Esophagus muscularis mucosa (tissue), 4 donors: Measurements from ENCODE around the gene AADACL4. TPM values are rescaled to one million over a fixed set of nuclear protein-coding genes. Genes with fewer than 3 reads are reported as not detected.

Source experiments
- DNase-seq: peaks from one replicate; pipeline ENCODE4 v3.0.0-alpha.2; 2017; ENCODE audit errors: extremely low spot score
- H3K27ac ChIP-seq, 4 donors: fragments of 200-600 bp; sonication (generic); replicated peaks in 1 of 4; 1 replicate in 3 of 4; 2 replicates in 1 of 4; pipeline ENCODE4 v1.5.1; 2016 to 2019; ENCODE audit warnings: mild to moderate bottlenecking in 1 of 4
- H3K27me3 ChIP-seq, 4 donors: fragments of 200-600 bp; sonication (generic); one replicate each; pipeline versions ENCODE4 v1.5.1 to v1.6.0; 2016 to 2019
- H3K36me3 ChIP-seq, 4 donors: fragments of 200-600 bp; sonication (generic); one replicate each; pipeline ENCODE4 v1.5.1; 2016 to 2019
- H3K4me1 ChIP-seq, 4 donors: fragments of 200-600 bp; sonication (generic); one replicate each; pipeline ENCODE4 v1.5.1; 2016 to 2019
- H3K4me3 ChIP-seq, 4 donors: fragments of 200-600 bp; sonication (generic); 1 replicate in 2 of 4; 2 replicates in 2 of 4; pipeline ENCODE4 v1.5.1; 2016 to 2019; ENCODE audit warnings: mild to moderate bottlenecking in 4 of 4, moderate library complexity in 1 of 4
- H3K9me3 ChIP-seq, 4 donors: fragments of 200-600 bp; sonication (generic); 1 replicate in 3 of 4; 2 replicates in 1 of 4; pipeline ENCODE4 v1.5.1; 2016 to 2019
- CTCF ChIP-seq, 3 experiments: fragments of 200-600 bp in 2 of 3; fragments of 450-650 bp in 1 of 3; sonication (generic) in 2 of 3; IDR thresholded peaks; one replicate each; pipeline ENCODE4 v1.5.1; 2017 to 2019; ENCODE audit warnings: antibody characterized with exemption in 3 of 3, mild to moderate bottlenecking in 2 of 3, moderate library complexity in 1 of 3
- EP300 ChIP-seq: sonication (generic); formaldehyde crosslinking; IDR thresholded peaks from one replicate; pipeline ENCODE4 v1.6.1; 2017; ENCODE audit warnings: antibody characterized with exemption
- POLR2A ChIP-seq: fragments of 450-650 bp; IDR thresholded peaks from one replicate; pipeline ENCODE4 v1.6.1; 2017; ENCODE audit warnings: antibody characterized with exemption, moderate library complexity, mild to moderate bottlenecking, low read depth
- POLR2AphosphoS5 ChIP-seq, 2 donors: sonication (generic); formaldehyde crosslinking; IDR thresholded peaks; one replicate each; pipeline ENCODE4 v1.6.1; 2017; ENCODE audit warnings: antibody characterized with exemption in 2 of 2
- WGBS: methylation state at CpG from one replicate; pipeline ENCODE4 v1.1.5; 2018; 5-methylcytosine and 5-hydroxymethylcytosine counted together
- intact Hi-C: fragments of 100-400 bp; cut with DNase I; formaldehyde crosslinking; loops from one replicate; pipeline ENCODE4 v1.15.1; 2023
- total RNA-seq, 4 donors: library from RNA; depleted of rRNA; stranded (reverse); fragments of >200 nt; gene quantifications; one replicate each; pipeline versions ENCODE4 v1.1.0 to v1.2.1, GENCODE V29; 2016

The AADACL4 gene
- total RNA-seq, 4 donors from 2014 or later: not detected

- TF ChIP-seq CTCF (IDR thresholded peaks at IDR 0.05) (no peak), EP300 (no peak), POLR2A (no peak), POLR2AphosphoS5 (IDR thresholded peaks at IDR 0.05) (no peak)
- Histone ChIP-seq H3K4me1 (no peaks in the 10 kb centered on the region), H3K9me3 (peaks cover 0 to 5% (median 0%) of the 10 kb centered on the region in 4 donors), H3K27me3 (peaks cover 0 to 19% (median 0%) of the 10 kb centered on the region in 4 donors), H3K4me3 (no peak overlapping the region), H3K27ac (no peak overlapping the region), H3K36me3 (no peaks in the 10 kb centered on the region)
- no peak for DNase-seq
- 96% methylated on average over 3 of the region's 3 CpGs for WGBS
- intact Hi-C loops: no loop called here
These were observed 34.9 kb downstream of the AADACL4 start for GRCh38 chr1:12678820-12679219.

GRCh38 chr1:12690156-12690555 is 46.3 kb downstream of the AADACL4 start:
- no peaks in the 10 kb centered on the region for H3K27me3 ChIP-seq
- DNase-seq: no peak
- 58% methylated on average over 2 of the region's 2 CpGs for WGBS
- TF ChIP-seq POLR2A: no peak
- TF ChIP-seq CTCF (IDR thresholded peaks at IDR 0.05): no peak
- TF ChIP-seq POLR2AphosphoS5 (IDR thresholded peaks at IDR 0.05): no peak
- TF ChIP-seq EP300: no peak
- H3K36me3 ChIP-seq: no peaks in the 10 kb centered on the region
- H3K4me1 ChIP-seq: no peaks in the 10 kb centered on the region
- no peak overlapping the region for H3K27ac ChIP-seq
- no peaks in the 10 kb centered on the region for H3K9me3 ChIP-seq
- no peak overlapping the region for H3K4me3 ChIP-seq
- intact Hi-C loops: no loop called here

GRCh38 chr1:12692967-12693782 is 49.3 kb downstream of the AADACL4 start:
- Histone ChIP-seq H3K9me3 (no peaks in the 10 kb centered on the region), H3K27me3 (no peaks in the 10 kb centered on the region), H3K27ac (no peak overlapping the region), H3K4me1 (no peaks in the 10 kb centered on the region), H3K4me3 (no peak overlapping the region), H3K36me3 (no peaks in the 10 kb centered on the region)
- no peak for DNase-seq
- TF ChIP-seq POLR2AphosphoS5 (IDR thresholded peaks at IDR 0.05): no peak
- no peak for TF ChIP-seq EP300
- TF ChIP-seq CTCF (IDR thresholded peaks at IDR 0.05): no peak
- no peak for TF ChIP-seq POLR2A
- intact Hi-C loops: no loop called here
- 64% methylated on average over 10 of the region's 10 CpGs for WGBS

GRCh38 chr1:12696658-12697057 is 52.8 kb downstream of the AADACL4 start:
- no peak overlapping the region for H3K27ac ChIP-seq
- no peaks in the 10 kb centered on the region for H3K36me3 ChIP-seq
- no peak for DNase-seq
- no peaks in the 10 kb centered on the region for H3K27me3 ChIP-seq
- no peak for TF ChIP-seq POLR2AphosphoS5 (IDR thresholded peaks at IDR 0.05)
- TF ChIP-seq POLR2A: no peak
- TF ChIP-seq CTCF (IDR thresholded peaks at IDR 0.05): no peak
- H3K4me3 ChIP-seq: no peak overlapping the region
- H3K4me1 ChIP-seq: no peaks in the 10 kb centered on the region
- intact Hi-C loops: no loop called here
- 86% methylated on average over 3 of the region's 3 CpGs for WGBS
- peaks cover 0 to 6% (median 0%) of the 10 kb centered on the region in 4 donors for H3K9me3 ChIP-seq
